ENCODE results near the gene ADGRV1.

The ADGRV1 gene

GRCh38 chr5:91076138-91076537 is 517.5 kb downstream of the ADGRV1 start:
- Histone ChIP-seq H4K20me1 (ENCODE audit: insufficient read depth, low read length, poor library complexity, severe bottlenecking) (no peaks in the 10 kb centered on the region), H3K9ac (ENCODE audit: low read depth, low read length, poor library complexity, severe bottlenecking) (no peak overlapping the region), H3K36me3 (ENCODE audit: insufficient read depth, low read length) (no peaks in the 10 kb centered on the region), H3K79me2 (ENCODE audit: insufficient read depth, low read length) (no peaks in the 10 kb centered on the region), H3K4me3 (ENCODE audit: low read length, poor library complexity, severe bottlenecking) (no peak overlapping the region), H3K4me2 (ENCODE audit: low read depth, low read length, poor library complexity, severe bottlenecking) (no peak overlapping the region), H2AFZ (ENCODE audit: low read length) (no peak overlapping the region), H3F3A (ENCODE audit: low read depth) (no peaks in the 10 kb centered on the region), H3K9me3 (ENCODE audit: insufficient read depth, low read depth, low read length) (no peaks in the 10 kb centered on the region), H3K9me2 (replicated peaks; ENCODE audit: low read depth, low read length) (no peaks in the 10 kb centered on the region), H3K27me3 (ENCODE audit: insufficient read depth, low read length, poor library complexity, severe bottlenecking) (no peaks in the 10 kb centered on the region), H3K4me1 (ENCODE audit: insufficient read depth, low read length, poor library complexity, severe bottlenecking) (no peaks in the 10 kb centered on the region)
- TF ChIP-seq CTCF (conservative IDR thresholded peaks at IDR 0.05; ENCODE audit: low read length) = no peak
- TF ChIP-seq EZH2phosphoT487 (IDR thresholded peaks at IDR 0.05; ENCODE audit: borderline replicate concordance) = no peak

- Histone ChIP-seq H3F3A (ENCODE audit: low read depth) (no peaks in the 10 kb centered on the region), H4K20me1 (ENCODE audit: insufficient read depth, low read length, poor library complexity, severe bottlenecking) (no peaks in the 10 kb centered on the region), H3K9ac (ENCODE audit: low read depth, low read length, poor library complexity, severe bottlenecking) (no peak overlapping the region), H3K4me2 (ENCODE audit: low read depth, low read length, poor library complexity, severe bottlenecking) (no peak overlapping the region), H3K9me2 (replicated peaks; ENCODE audit: low read depth, low read length) (no peaks in the 10 kb centered on the region), H3K4me3 (ENCODE audit: low read length, poor library complexity, severe bottlenecking) (no peak overlapping the region), H3K9me3 (ENCODE audit: insufficient read depth, low read depth, low read length) (no peaks in the 10 kb centered on the region), H2AFZ (ENCODE audit: low read length) (no peak overlapping the region), H3K36me3 (ENCODE audit: insufficient read depth, low read length) (no peaks in the 10 kb centered on the region), H3K4me1 (ENCODE audit: insufficient read depth, low read length, poor library complexity, severe bottlenecking) (no peaks in the 10 kb centered on the region), H3K27me3 (ENCODE audit: insufficient read depth, low read length, poor library complexity, severe bottlenecking) (no peaks in the 10 kb centered on the region), H3K79me2 (ENCODE audit: insufficient read depth, low read length) (no peaks in the 10 kb centered on the region)
- TF ChIP-seq EZH2phosphoT487 (IDR thresholded peaks at IDR 0.05; ENCODE audit: borderline replicate concordance) = no peak
These were observed 519.0 kb downstream of the ADGRV1 start for GRCh38 chr5:91077623-91078022.

- no peaks in the 10 kb centered on the region for H3K27me3 ChIP-seq (ENCODE audit: insufficient read depth, low read length, poor library complexity, severe bottlenecking)
These were observed 520.4 kb downstream of the ADGRV1 start for GRCh38 chr5:91079037-91079436.

More at GRCh38 chr5:91079037-91079436, 520.4 kb downstream of the ADGRV1 start:
- no peaks in the 10 kb centered on the region for H4K20me1 ChIP-seq (ENCODE audit: insufficient read depth, low read length, poor library complexity, severe bottlenecking)
- H2AFZ ChIP-seq (ENCODE audit: low read length) = no peak overlapping the region
- H3K4me2 ChIP-seq (ENCODE audit: low read depth, low read length, poor library complexity, severe bottlenecking) = no peak overlapping the region
- no peaks in the 10 kb centered on the region for H3K4me1 ChIP-seq (ENCODE audit: insufficient read depth, low read length, poor library complexity, severe bottlenecking)
- H3K36me3 ChIP-seq (ENCODE audit: insufficient read depth, low read length) = no peaks in the 10 kb centered on the region
- no peaks in the 10 kb centered on the region for H3K79me2 ChIP-seq (ENCODE audit: insufficient read depth, low read length)
- no peak overlapping the region for H3K4me3 ChIP-seq (ENCODE audit: low read length, poor library complexity, severe bottlenecking)
- TF ChIP-seq CTCF (conservative IDR thresholded peaks at IDR 0.05; ENCODE audit: low read length) (no peak), EZH2phosphoT487 (IDR thresholded peaks at IDR 0.05; ENCODE audit: borderline replicate concordance) (no peak)
- no peaks in the 10 kb centered on the region for H3F3A ChIP-seq (ENCODE audit: low read depth)
- no peaks in the 10 kb centered on the region for H3K9me3 ChIP-seq (ENCODE audit: insufficient read depth, low read depth, low read length)
- H3K9me2 ChIP-seq (replicated peaks; ENCODE audit: low read depth, low read length) = no peaks in the 10 kb centered on the region
- no peak overlapping the region for H3K9ac ChIP-seq (ENCODE audit: low read depth, low read length, poor library complexity, severe bottlenecking)

Measured in Loucy (cell line).